AG20443 (cell line): ENCODE measurements around the gene CYP17A1.
"Not testable (repeated sequence)": the region's sequence is repeated elsewhere in the genome, so short reads cannot be mapped to it uniquely, and the experiment has no call there.

Source experiments
- DNase-seq: peaks from one replicate; pipeline ENCODE4 v3.0.0; 2012; ENCODE audit warnings: low spot score, mixed read lengths

The CYP17A1 gene

DNA sequence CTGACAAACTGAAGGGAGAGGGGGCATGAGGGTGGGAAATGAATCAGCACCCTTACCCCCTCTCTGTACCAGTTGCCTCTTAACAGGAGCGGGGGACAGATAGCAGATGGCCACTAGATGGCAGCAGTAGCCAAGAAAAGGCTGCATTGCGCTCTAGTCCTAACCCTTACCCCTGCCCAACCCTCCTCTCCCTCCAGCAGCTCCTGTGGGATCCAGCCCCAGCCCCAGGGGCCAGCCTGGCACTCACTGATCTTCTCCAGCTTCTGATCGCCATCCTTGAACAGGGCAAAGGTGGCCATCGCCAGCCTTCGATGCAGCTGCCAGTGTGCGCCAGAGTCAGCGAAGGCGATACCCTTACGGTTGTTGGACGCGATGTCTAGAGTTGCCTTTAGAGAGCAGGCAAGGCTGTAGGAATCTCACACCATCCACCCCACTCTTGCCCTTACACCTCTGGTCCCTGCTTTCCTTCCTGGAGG is 2.2 kb downstream of the CYP17A1 start:
- peak; percentile 87 for DNase-seq

GRCh38 chr10:102834143-102834542 is 3.1 kb downstream of the CYP17A1 start:
- DNase-seq = no peak

GRCh38 chr10:102832987-102833386 is 4.2 kb downstream of the CYP17A1 start:
- DNase-seq = peak; percentile 67

GRCh38 chr10:102832248-102832647 is 5.0 kb downstream of the CYP17A1 start:
- DNase-seq = no peak

GRCh38 chr10:102831322-102832071 is 5.7 kb downstream of the CYP17A1 start:
- DNase-seq = peak; percentile 53

- no peak for DNase-seq
These were observed 9.6 kb downstream of the CYP17A1 start for GRCh38 chr10:102827597-102827975.

DNA sequence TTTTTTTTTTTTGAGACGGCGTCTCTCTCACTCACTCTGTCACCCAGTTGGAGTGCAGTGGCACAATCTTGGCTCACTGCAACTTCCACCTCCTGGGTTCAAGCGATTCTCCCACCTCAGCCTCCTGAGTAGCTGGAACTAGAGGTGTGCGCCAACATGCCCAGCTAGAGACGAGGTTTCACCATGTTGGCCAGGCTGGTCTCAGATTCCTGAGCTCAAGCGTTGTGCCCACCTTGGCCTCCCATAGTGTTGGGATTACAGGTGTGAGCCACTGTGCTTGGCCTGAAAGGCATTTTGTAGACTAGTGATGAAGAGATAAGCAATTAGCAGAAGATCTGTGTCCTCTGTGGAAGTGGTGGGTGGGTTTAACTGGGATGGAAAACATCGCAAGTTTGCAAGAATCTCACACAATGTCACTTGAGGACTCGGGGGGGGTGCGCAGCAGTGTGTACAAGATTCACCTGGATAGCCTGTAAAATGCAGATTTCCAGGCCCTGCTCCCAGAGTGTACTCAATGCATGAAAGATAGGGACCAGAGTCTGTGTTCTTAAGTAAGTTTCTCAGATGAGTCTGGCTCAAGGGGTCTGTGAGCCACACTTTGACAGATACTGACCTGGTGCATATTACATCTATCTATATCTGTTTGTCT is 10.9 kb downstream of the CYP17A1 start:
- DNase-seq = no peak

GRCh38 chr10:102824664-102825063 is 12.5 kb downstream of the CYP17A1 start:
- DNase-seq = no peak

GRCh38 chr10:102822222-102822621 is 15.0 kb downstream of the CYP17A1 start:
- no peak for DNase-seq

GRCh38 chr10:102820008-102820407 is 17.2 kb downstream of the CYP17A1 start:
- DNase-seq = not testable (repeated sequence)

- no peak for DNase-seq
These were observed 18.2 kb downstream of the CYP17A1 start for GRCh38 chr10:102819054-102819453.

- DNase-seq = no peak
These were observed 20.0 kb downstream of the CYP17A1 start for GRCh38 chr10:102817175-102817574.

DNA sequence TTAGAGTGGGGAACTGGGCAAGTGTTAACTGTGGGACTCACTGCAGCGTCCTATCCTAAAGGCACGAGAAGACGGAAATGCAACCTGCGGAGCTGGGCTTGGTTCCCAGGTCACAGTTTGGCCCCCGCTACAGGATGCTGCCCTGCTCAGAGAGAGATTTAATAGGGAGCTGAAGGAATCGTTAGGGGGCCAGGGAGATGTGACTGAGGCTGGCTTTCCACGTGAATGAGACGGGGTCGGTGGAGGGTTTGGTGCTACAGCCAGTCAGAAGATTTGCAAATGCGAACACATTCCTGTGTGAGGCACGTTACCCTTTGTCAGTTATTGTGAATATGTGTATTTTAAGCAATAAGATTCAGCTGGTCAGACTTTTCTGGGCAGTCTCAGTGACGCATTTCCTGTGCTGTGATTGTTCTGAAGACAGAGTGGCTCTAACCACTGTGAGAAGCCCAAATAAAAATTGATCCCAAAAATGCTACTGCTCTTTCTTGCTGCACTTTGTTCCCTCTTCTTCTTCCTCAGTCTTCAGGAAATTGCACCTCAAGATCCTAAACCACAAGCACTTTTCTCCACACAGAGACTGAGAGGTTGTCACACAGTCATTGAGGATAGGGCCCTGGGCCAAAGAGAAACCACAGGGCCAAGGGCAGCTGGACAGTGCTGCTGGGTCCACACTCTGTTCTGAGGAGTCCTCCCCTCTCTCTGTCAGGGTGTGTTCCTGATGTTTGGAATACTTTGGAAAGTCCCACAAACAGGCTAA is 21.2 kb downstream of the CYP17A1 start:
- DNase-seq = peak; percentile 73

GRCh38 chr10:102814873-102815661 is 22.1 kb downstream of the CYP17A1 start:
- DNase-seq = peak; percentile 63

GRCh38 chr10:102814453-102814871 is 22.8 kb downstream of the CYP17A1 start:
- no peak for DNase-seq

DNA sequence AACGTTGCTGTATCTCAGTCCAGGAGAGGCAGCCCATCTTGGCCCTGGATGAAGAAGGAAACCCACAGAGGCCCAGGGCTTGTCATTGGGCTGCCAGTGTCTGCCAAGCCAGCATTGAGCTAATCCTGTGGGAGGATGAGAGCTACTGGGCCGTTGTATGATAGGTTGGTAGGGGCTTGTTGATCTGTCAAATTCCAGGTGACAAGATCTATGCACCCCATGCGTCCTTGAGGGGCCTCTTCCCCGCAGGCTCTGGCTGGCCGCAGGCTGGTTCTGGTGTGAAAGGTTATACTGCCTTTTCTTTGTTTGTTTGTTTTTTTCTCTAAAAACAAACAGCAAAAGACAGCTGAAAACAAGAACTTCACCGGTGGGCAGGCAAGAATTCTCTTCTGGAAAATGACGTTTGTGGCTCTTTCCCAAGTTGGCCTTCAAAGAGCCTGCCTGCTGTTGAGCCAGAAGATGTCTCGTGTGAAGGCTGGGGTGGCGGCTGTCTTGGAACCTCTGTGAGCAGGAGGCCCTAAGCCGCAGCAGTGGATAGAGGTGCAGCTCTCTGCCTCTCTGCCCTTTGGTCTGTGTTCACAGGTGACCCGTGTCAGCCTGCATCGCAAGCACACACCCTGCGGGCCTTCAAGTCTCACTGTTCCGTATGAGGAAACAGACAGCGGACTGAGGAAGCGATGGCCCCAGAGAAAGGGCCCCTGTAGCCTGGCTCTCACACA is 23.3 kb downstream of the CYP17A1 start:
- DNase-seq = no peak

- DNase-seq = no peak
These were observed 24.1 kb downstream of the CYP17A1 start for GRCh38 chr10:102813017-102813541.

DNA sequence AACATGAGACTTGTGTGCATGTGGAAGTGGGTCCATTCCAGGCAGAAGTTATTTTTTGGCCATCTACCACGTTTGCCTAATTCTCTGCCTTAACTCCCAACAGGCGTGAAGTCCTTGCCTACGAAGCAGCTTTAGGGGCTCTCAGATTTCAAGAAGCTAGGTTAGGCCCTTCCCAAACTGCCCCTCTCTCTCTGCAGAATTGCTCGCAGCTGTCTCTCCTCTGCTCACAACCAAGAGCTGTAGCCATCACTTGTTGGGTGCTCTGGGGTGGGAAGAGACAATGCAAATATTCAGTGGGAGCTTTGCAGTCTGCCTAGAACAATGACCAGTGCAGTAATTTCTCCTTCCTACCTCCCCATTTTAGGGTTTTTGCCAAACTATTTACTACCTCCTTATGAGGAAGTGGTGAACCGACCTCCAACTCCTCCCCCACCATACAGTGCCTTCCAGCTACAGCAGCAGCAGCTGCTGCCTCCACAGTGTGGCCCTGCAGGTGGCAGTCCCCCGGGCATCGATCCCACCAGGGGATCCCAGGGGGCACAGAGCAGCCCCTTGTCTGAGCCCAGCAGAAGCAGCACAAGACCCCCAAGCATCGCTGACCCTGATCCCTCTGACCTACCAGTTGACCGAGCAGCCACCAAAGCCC is 24.9 kb downstream of the CYP17A1 start:
- DNase-seq = no peak

GRCh38 chr10:102811346-102811745 is 25.9 kb downstream of the CYP17A1 start:
- no peak for DNase-seq

DNA sequence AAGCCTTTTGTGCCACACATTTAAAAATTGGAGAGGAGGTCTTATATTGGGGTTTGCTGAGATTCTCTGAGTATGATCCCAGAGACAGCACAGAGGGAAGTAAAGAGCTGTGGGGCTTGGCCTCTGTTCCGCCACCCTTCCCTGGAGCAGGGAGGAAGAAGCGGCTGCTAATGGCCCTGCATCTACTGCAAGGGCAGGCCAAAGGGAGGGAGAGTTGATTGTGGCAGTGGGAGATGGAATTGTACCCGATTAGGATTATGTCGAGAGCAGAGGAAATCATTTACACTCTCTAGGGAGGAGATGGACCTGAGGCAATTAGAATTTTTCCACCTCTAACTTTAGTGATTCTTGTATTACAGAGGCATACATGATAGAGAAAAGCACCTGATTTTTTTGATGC is 28.8 kb downstream of the CYP17A1 start:
- no peak for DNase-seq
